Measurements from ENCODE around the gene CCDC73.
"Not testable (repeated sequence)": the region's sequence is repeated elsewhere in the genome, so short reads cannot be mapped to it uniquely, and the experiment has no call there.

DNA sequence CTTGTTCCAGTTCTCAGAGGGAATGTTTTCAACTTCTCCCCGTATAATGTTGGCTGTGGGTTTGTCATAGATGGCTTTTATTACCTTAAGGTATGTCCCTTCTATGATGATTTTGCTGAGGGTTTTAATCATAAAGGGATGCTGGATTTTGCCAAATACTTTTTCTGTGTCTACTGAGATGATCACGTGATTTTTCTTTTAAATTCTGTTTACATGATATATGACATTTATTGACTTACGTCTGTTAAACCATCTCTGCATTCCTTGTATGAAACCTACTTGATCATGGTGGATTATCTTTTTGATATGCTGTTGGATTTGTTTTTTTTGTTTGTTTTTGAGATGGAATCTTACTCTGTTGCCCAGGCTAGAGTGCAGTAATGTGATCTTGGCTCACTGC, 85.5 kb downstream of the CCDC73 start:
- TF ChIP-seq, protein P1, sequence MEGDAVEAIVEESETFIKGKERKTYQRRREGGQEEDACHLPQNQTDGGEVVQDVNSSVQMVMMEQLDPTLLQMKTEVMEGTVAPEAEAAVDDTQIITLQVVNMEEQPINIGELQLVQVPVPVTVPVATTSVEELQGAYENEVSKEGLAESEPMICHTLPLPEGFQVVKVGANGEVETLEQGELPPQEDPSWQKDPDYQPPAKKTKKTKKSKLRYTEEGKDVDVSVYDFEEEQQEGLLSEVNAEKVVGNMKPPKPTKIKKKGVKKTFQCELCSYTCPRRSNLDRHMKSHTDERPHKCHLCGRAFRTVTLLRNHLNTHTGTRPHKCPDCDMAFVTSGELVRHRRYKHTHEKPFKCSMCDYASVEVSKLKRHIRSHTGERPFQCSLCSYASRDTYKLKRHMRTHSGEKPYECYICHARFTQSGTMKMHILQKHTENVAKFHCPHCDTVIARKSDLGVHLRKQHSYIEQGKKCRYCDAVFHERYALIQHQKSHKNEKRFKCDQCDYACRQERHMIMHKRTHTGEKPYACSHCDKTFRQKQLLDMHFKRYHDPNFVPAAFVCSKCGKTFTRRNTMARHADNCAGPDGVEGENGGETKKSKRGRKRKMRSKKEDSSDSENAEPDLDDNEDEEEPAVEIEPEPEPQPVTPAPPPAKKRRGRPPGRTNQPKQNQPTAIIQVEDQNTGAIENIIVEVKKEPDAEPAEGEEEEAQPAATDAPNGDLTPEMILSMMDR (IDR thresholded peaks at IDR 0.05; ENCODE audit: insufficient read depth, low read depth, low read length): not testable (repeated sequence)
- TF ChIP-seq EZH2 (IDR thresholded peaks at IDR 0.05; ENCODE audit: insufficient read depth, low read length): not testable (repeated sequence)
